GM12875 (cell line): ENCODE results near the gene PPP1R16B.

ENCODE experiments used
- H3K4me3 ChIP-seq: one replicate; pipeline ENCODE4 v1.5.1; 2011; ENCODE audit warnings: low read depth, low read length, control low read depth
- TF ChIP-seq, protein P1 (sequence below): IDR thresholded peaks from 2 replicates; pipeline ENCODE4 v1.5.1; 2011; ENCODE audit warnings: low read depth, mild to moderate bottlenecking, control low read depth, inconsistent platforms, low read length, moderate library complexity, borderline replicate concordance; ENCODE audit not compliant: insufficient read depth

The PPP1R16B gene

DNA sequence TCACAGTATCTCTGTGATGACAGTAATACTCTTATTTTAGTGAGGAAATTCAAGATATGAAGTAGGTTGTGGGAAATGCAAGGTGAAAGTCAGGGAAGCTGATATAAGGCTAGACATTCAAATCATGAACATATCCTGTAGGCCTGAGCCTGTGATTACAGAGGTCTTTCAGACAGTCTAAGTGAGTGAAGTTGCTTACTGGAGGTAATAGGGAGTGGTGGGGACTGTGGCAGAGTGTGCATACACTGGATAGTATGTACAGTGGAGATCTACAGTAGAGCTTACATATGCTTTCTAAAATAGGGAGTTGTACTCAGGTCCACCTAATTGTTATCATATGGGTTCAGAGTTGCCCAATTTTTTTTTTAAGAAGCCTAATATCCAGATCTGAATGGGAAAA is 159.8 kb downstream of the PPP1R16B start:
- TF ChIP-seq, protein P1, sequence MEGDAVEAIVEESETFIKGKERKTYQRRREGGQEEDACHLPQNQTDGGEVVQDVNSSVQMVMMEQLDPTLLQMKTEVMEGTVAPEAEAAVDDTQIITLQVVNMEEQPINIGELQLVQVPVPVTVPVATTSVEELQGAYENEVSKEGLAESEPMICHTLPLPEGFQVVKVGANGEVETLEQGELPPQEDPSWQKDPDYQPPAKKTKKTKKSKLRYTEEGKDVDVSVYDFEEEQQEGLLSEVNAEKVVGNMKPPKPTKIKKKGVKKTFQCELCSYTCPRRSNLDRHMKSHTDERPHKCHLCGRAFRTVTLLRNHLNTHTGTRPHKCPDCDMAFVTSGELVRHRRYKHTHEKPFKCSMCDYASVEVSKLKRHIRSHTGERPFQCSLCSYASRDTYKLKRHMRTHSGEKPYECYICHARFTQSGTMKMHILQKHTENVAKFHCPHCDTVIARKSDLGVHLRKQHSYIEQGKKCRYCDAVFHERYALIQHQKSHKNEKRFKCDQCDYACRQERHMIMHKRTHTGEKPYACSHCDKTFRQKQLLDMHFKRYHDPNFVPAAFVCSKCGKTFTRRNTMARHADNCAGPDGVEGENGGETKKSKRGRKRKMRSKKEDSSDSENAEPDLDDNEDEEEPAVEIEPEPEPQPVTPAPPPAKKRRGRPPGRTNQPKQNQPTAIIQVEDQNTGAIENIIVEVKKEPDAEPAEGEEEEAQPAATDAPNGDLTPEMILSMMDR = no peak
- no peak overlapping the region for H3K4me3 ChIP-seq

DNA sequence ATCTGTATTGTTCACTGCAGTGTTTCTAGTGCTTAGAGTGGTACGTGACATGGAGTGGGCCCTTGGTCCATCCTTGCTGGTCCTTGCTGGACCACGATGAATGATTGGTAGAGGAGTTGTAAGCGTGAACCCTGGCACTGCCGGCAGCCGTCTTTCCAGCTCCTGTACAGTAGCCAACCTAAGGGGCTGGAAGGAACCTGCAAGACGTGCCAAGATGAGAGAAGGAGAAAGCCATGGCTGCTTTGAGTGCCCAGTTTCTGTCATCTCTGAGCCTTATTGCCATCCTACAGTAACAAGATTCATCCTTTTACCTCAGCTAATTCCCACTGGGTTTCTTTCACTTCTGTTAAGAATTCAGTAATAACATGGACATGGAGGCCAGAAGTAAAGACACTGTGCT is 162.6 kb downstream of the PPP1R16B start:
- H3K4me3 ChIP-seq = no peak overlapping the region
- TF ChIP-seq, protein P1 = no peak

DNA sequence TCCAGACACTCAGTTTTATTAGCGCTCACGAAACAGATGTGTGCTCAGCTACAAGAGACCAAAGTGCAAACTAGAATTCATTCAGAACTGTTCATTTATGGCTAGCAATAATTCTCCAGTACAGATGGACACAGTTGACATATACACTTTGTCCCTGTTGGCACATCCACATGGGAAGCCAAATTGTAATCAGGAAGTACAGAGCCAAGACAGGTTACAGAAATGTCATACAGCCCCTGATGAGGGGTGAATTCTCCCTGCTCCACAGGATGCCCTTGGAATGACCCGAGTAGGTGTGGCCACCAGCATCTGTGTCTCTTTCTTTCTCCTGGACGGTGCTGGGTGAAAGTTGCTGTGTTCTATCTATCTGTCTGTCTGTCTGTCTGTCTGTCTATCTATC is 164.2 kb downstream of the PPP1R16B start:
- TF ChIP-seq, protein P1 = no peak
- H3K4me3 ChIP-seq = no peak overlapping the region

DNA sequence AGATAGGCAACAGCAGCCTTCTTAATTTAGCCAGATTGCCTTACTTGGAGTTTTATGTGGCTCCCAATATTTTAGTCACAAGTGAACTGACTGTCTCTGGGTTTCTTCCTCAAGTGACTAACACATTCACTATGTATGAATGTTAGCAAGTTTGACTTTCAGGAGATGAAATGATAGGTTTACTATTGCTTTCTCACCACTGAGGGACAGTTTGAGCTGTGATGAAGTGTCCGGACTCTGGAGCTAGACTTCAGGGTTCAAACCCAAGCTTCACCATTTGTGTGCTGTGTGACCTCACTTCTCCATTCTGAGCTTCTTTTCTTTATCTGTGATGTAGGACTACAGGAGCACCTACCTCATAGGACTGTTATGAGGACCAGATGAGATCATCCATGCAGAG is 164.8 kb downstream of the PPP1R16B start:
- TF ChIP-seq, protein P1 = no peak
- H3K4me3 ChIP-seq = no peak overlapping the region
